ENCODE data around the gene IFT172. TPM values are rescaled to one million over a fixed set of nuclear protein-coding genes. Genes with fewer than 3 reads are reported as not detected.

The IFT172 gene
- total and polyA plus RNA-seq, 2 donors (not counting 1 experiment from before 2014, with no cell fraction given) = 21.4 to 33.3 TPM

DNA sequence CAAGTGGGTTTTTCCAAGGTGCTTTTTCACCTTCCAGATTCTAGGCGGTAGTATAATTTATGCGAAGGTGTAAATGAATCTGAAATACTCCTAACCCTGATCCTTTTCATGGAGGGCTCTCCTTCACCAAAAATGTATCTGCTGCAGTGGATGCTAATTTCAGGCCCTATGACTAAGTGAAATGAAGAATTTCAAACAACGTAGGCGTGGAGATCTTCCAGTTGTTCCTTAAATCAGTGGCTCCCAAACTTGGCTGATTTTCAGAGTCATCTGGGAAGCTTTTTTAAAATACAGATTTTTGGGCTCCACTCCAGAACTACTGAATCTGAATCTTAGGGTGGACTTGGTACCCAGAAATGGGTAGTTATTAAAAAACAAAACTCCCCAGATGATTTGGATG lies 12.6 kb upstream of the IFT172 start:
- no peak overlapping the region for H3K4me3 ChIP-seq (ENCODE audit: control extremely low read depth in 1 of 5, extremely low read depth in 1 of 5, insufficient read depth in 1 of 5, low read depth in 2 of 5, low read length in 4 of 5)
- no peaks in the 10 kb centered on the region for H3K36me3 ChIP-seq (replicated peaks in 1 of 2; ENCODE audit: control extremely low read depth in 1 of 2, control insufficient read depth in 1 of 2, extremely low read depth in 1 of 2, insufficient read depth in 2 of 2, low read length in 1 of 2)
- H3K4me1 Mint-ChIP-seq = no peaks in the 10 kb centered on the region
- H2AFZ ChIP-seq (ENCODE audit: insufficient read depth, low read depth, low read length, poor library complexity, severe bottlenecking) = no peak overlapping the region
- TF ChIP-seq EZH2 (IDR thresholded peaks at IDR 0.05; ENCODE audit: borderline replicate concordance, insufficient read depth, low read depth, low read length, poor library complexity, severe bottlenecking) = no peak
- TF ChIP-seq, protein P1, sequence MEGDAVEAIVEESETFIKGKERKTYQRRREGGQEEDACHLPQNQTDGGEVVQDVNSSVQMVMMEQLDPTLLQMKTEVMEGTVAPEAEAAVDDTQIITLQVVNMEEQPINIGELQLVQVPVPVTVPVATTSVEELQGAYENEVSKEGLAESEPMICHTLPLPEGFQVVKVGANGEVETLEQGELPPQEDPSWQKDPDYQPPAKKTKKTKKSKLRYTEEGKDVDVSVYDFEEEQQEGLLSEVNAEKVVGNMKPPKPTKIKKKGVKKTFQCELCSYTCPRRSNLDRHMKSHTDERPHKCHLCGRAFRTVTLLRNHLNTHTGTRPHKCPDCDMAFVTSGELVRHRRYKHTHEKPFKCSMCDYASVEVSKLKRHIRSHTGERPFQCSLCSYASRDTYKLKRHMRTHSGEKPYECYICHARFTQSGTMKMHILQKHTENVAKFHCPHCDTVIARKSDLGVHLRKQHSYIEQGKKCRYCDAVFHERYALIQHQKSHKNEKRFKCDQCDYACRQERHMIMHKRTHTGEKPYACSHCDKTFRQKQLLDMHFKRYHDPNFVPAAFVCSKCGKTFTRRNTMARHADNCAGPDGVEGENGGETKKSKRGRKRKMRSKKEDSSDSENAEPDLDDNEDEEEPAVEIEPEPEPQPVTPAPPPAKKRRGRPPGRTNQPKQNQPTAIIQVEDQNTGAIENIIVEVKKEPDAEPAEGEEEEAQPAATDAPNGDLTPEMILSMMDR (IDR thresholded peaks at IDR 0.05) = no peak
- 89% methylated on average over 2 of the region's 4 CpGs for WGBS (ENCODE audit: insufficient coverage)
- peaks cover 0 to 18% (median 10%) of the 10 kb centered on the region in 4 experiments for H3K27me3 ChIP-seq (replicated peaks in 1 of 4; ENCODE audit: control extremely low read depth in 1 of 4, control insufficient read depth in 3 of 4, insufficient read depth in 4 of 4, low read length in 3 of 4)
- ATAC-seq (ENCODE audit: low read depth) (no peak), DNase-seq (no peak)
- no peaks in the 10 kb centered on the region for H3K9me3 ChIP-seq (ENCODE audit: control extremely low read depth in 1 of 3, control insufficient read depth in 2 of 3, insufficient read depth in 1 of 3, low read length in 2 of 3)
- H3K4me3 Mint-ChIP-seq = no peak overlapping the region
- H4K20me1 ChIP-seq (ENCODE audit: control insufficient read depth, insufficient read depth, low read length, poor library complexity, severe bottlenecking) = no peaks in the 10 kb centered on the region
- H3K4me1 ChIP-seq (ENCODE audit: control insufficient read depth in 2 of 2, insufficient read depth in 2 of 2, low read length in 2 of 2) = no peaks in the 10 kb centered on the region
- no peaks in the 10 kb centered on the region for H3K9me3 Mint-ChIP-seq (ENCODE audit: insufficient read depth)
- no peak overlapping the region for H3K27ac ChIP-seq (ENCODE audit: low read length in 2 of 2)
- H3K4me2 ChIP-seq (replicated peaks; ENCODE audit: low read depth, low read length, poor library complexity, severe bottlenecking) = no peak overlapping the region
- H3K27me3 Mint-ChIP-seq = peaks cover 39% of the 10 kb centered on the region
- ChIA-PET POLR2A (no interaction called here), CTCF (no interaction called here)
- H3K9ac ChIP-seq (ENCODE audit: low read length) = no peak overlapping the region
- H3K27ac Mint-ChIP-seq = no peak overlapping the region
- intact Hi-C loops (cut with micrococcal nuclease) = no loop called here
- H3K79me2 ChIP-seq (ENCODE audit: control insufficient read depth, insufficient read depth, low read length) = no peaks in the 10 kb centered on the region

DNA sequence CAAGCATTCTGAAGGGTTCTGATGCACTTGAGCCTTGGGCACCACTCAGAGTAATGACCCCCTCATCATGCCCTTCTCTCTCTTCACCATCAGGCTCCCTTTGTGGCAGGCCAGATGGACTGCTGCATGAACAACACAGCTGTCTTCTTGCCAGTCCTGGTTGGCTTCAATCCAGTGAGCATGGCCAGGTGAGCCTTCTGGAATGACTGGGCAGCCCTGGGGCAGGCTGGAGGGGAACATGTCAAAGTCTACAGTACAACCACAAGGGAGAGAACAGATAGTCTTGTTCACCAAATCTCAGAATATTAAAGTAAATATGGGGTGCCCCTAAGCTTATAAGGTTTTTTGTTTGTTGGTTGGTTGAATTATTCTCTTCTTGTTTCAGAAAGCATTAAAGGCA lies 11.5 kb upstream of the IFT172 start:
- ATAC-seq (ENCODE audit: low read depth) (no peak), DNase-seq (no peak)
- no peak overlapping the region for H3K27ac ChIP-seq (ENCODE audit: low read length in 2 of 2)
- no peak overlapping the region for H3K4me3 ChIP-seq (ENCODE audit: control extremely low read depth in 1 of 5, extremely low read depth in 1 of 5, insufficient read depth in 1 of 5, low read depth in 2 of 5, low read length in 4 of 5)
- H3K27me3 ChIP-seq (replicated peaks in 1 of 4; ENCODE audit: control extremely low read depth in 1 of 4, control insufficient read depth in 3 of 4, insufficient read depth in 4 of 4, low read length in 3 of 4) = peaks cover 0 to 29% (median 20%) of the 10 kb centered on the region in 4 experiments
- no peaks in the 10 kb centered on the region for H3K79me2 ChIP-seq (ENCODE audit: control insufficient read depth, insufficient read depth, low read length)
- CTCF ChIA-PET = no interaction called here
- H3K27ac Mint-ChIP-seq = no peak overlapping the region
- no peak overlapping the region for H3K4me2 ChIP-seq (replicated peaks; ENCODE audit: low read depth, low read length, poor library complexity, severe bottlenecking)
- POLR2A ChIA-PET = no interaction called here
- H2AFZ ChIP-seq (ENCODE audit: insufficient read depth, low read depth, low read length, poor library complexity, severe bottlenecking) = no peak overlapping the region
- H3K4me1 ChIP-seq (ENCODE audit: control insufficient read depth in 2 of 2, insufficient read depth in 2 of 2, low read length in 2 of 2) = no peaks in the 10 kb centered on the region
- H3K9ac ChIP-seq (ENCODE audit: low read length) = no peak overlapping the region
- no peaks in the 10 kb centered on the region for H3K36me3 ChIP-seq (replicated peaks in 1 of 2; ENCODE audit: control extremely low read depth in 1 of 2, control insufficient read depth in 1 of 2, extremely low read depth in 1 of 2, insufficient read depth in 2 of 2, low read length in 1 of 2)
- TF ChIP-seq, protein P1 (IDR thresholded peaks at IDR 0.05) = no peak
- no peak for TF ChIP-seq EZH2 (IDR thresholded peaks at IDR 0.05; ENCODE audit: borderline replicate concordance, insufficient read depth, low read depth, low read length, poor library complexity, severe bottlenecking)
- no peak overlapping the region for H3K4me3 Mint-ChIP-seq
- intact Hi-C loops (cut with micrococcal nuclease) = no loop called here
- no peaks in the 10 kb centered on the region for H3K4me1 Mint-ChIP-seq
- H4K20me1 ChIP-seq (ENCODE audit: control insufficient read depth, insufficient read depth, low read length, poor library complexity, severe bottlenecking) = no peaks in the 10 kb centered on the region
- peaks cover 43% of the 10 kb centered on the region for H3K27me3 Mint-ChIP-seq
- H3K9me3 Mint-ChIP-seq (ENCODE audit: insufficient read depth) = no peaks in the 10 kb centered on the region
- no peaks in the 10 kb centered on the region for H3K9me3 ChIP-seq (ENCODE audit: control extremely low read depth in 1 of 3, control insufficient read depth in 2 of 3, insufficient read depth in 1 of 3, low read length in 2 of 3)

Data from B cell (primary cell).